Measurements from ENCODE around the gene XPR1. TPM values are rescaled to one million over a fixed set of nuclear protein-coding genes. Genes with fewer than 3 reads are reported as not detected.

Gene XPR1
- total and polyA plus RNA-seq, 2 donors (not counting 3 experiments of a cell fraction or from before 2014, with no cell fraction given) = 23.9 to 26.7 TPM

DNA sequence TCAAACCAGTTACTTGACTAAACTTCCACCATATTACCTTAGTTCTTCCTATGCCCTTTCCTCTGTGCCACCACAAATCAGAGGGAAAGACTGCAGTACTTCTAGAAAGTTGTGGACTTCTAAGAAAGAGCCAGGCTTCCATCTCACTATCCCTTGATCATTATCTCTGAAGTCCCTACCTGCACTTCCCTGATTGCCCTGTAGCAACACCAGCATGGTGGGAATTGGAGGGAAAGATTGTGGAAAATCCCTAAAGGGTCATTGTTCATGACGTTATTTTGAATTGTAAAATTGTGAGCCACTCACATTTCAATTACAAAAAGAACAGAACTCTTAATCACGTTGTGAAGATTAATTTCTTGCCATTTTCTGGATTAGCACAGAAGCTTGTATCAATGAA lies 257.5 kb downstream of the XPR1 start:
- Histone ChIP-seq H3K9ac (replicated peaks; ENCODE audit: extremely low read depth, insufficient read depth, low read length) (no peak overlapping the region), H3K4me2 (ENCODE audit: insufficient read depth, low read length) (no peak overlapping the region), H3K4me1 (ENCODE audit: control insufficient read depth, extremely low read depth, insufficient read depth, low read length) (peaks cover 2% of the 10 kb centered on the region), H4K20me1 (replicated peaks; ENCODE audit: control insufficient read depth, extremely low read depth, insufficient read depth, low read length) (no peaks in the 10 kb centered on the region), H3K27me3 (ENCODE audit: control insufficient read depth in 2 of 2, insufficient read depth in 2 of 2, low read length in 2 of 2) (no peaks in the 10 kb centered on the region), H3K36me3 (ENCODE audit: control insufficient read depth in 2 of 2, extremely low read depth in 1 of 2, insufficient read depth in 2 of 2, low read length in 2 of 2) (no peaks in the 10 kb centered on the region), H3K9me3 (replicated peaks; ENCODE audit: control insufficient read depth, insufficient read depth, low read length) (no peaks in the 10 kb centered on the region), H3K4me3 (replicated peaks in 1 of 3; ENCODE audit: insufficient read depth in 1 of 3, low read depth in 1 of 3, low read length in 3 of 3) (no peak overlapping the region), H3K79me2 (ENCODE audit: control insufficient read depth, insufficient read depth, low read length) (no peaks in the 10 kb centered on the region), H2AFZ (ENCODE audit: low read depth, low read length) (no peak overlapping the region), H3K9me1 (replicated peaks; ENCODE audit: control insufficient read depth, extremely low read depth, insufficient read depth, low read length) (no peaks in the 10 kb centered on the region), H3K27ac (ENCODE audit: insufficient read depth, low read depth, low read length) (no peak overlapping the region)
- DNase-seq (ENCODE audit: low read depth, low spot score) (no peak), FAIRE-seq (no peak)
- CTCF ChIA-PET = no interaction called here
- TF ChIP-seq POLR2A (IDR thresholded peaks at IDR 0.05; ENCODE audit: low read depth, low read length) (no peak), FOS (IDR thresholded peaks at IDR 0.05; ENCODE audit: borderline replicate concordance, insufficient read depth, low read length) (no peak), MYC (IDR thresholded peaks at IDR 0.05; ENCODE audit: low read depth, low read length) (no peak), GATA2 (IDR thresholded peaks at IDR 0.05; ENCODE audit: insufficient read depth, insufficient read length, low read depth, low read length) (no peak), JUN (IDR thresholded peaks at IDR 0.05; ENCODE audit: borderline replicate concordance, insufficient read depth, insufficient read length, low read depth) (no peak), CTCF (IDR thresholded peaks at IDR 0.05; ENCODE audit: extremely low read depth in 1 of 2, insufficient read depth in 1 of 2, low read depth in 1 of 2, low read length in 2 of 2) (no peak), EZH2 (IDR thresholded peaks at IDR 0.05; ENCODE audit: borderline replicate concordance, low read depth, low read length, severe bottlenecking) (no peak), POLR2AphosphoS5 (IDR thresholded peaks at IDR 0.05; ENCODE audit: insufficient read depth, low read depth, low read length) (no peak)
- TF ChIP-seq, protein P1, sequence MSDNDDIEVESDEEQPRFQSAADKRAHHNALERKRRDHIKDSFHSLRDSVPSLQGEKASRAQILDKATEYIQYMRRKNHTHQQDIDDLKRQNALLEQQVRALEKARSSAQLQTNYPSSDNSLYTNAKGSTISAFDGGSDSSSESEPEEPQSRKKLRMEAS (IDR thresholded peaks at IDR 0.05; ENCODE audit: insufficient read depth, insufficient read length) = no peak
- POLR2A ChIA-PET = no interaction called here
- intact Hi-C loops (cut with micrococcal nuclease) = no loop called here
- BruUV-seq (replicated peaks) = no TSS peak
- dilution Hi-C loops (cut with MboI; ENCODE audit: extremely low pct_ligation_motif_present, low sequenced_read_pairs) = no loop called here

Measured in endothelial cell of umbilical vein (primary cell).